ENCODE measurements around the gene BOLA1. TPM values are rescaled to one million over a fixed set of nuclear protein-coding genes. Genes with fewer than 3 reads are reported as not detected.

Gene BOLA1
- total and polyA plus RNA-seq, 2 donors from 2014 or later: 14.3 to 44.0 TPM

DNA sequence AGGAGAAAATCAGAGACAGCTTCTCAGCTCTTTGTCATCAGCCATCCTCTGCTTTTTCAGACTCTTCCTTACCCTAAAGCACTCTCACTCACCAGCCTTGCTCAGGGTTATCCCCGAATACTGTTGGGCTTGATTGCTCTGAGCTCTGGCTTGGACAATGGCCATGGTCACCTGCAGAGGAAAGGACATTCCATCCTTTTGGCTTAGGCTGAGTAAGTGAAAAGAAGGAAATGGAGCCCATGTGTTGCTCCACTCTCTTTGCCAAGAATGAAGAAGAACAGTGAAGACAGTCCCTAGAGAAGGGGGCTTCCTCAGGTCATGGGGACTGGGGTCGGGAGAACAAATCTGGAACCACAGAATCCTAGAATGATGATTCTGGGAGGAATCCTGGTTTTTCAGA, 35.0 kb downstream of the BOLA1 start:
- peaks cover 0 to 18% (median 14%) of the 10 kb centered on the region in 3 donors for H3K36me3 ChIP-seq (ENCODE audit: control insufficient read depth in 2 of 3, insufficient read depth in 3 of 3, low read length in 3 of 3)
- DNase-seq (no peak), FAIRE-seq (no peak)
- no peak overlapping the region for H3K9ac ChIP-seq (ENCODE audit: low read length in 3 of 3)
- no peak overlapping the region for H3K4me3 ChIP-seq (ENCODE audit: low read length in 3 of 3)
- peaks cover 0 to 16% (median 9%) of the 10 kb centered on the region in 3 donors for H3K4me1 ChIP-seq (ENCODE audit: control insufficient read depth in 2 of 3, insufficient read depth in 2 of 3, low read depth in 1 of 3, low read length in 3 of 3)
- no peaks in the 10 kb centered on the region for H3K27me3 ChIP-seq (ENCODE audit: control insufficient read depth, insufficient read depth, low read length)
- no peak overlapping the region for H3K27ac ChIP-seq (ENCODE audit: low read depth in 2 of 2, low read length in 2 of 2)
- intact Hi-C loops (cut with DNase I): no loop called here
- H3K9me3 ChIP-seq (ENCODE audit: control insufficient read depth in 2 of 3, insufficient read depth in 1 of 3, low read length in 3 of 3): no peaks in the 10 kb centered on the region
- TF ChIP-seq, protein P1, sequence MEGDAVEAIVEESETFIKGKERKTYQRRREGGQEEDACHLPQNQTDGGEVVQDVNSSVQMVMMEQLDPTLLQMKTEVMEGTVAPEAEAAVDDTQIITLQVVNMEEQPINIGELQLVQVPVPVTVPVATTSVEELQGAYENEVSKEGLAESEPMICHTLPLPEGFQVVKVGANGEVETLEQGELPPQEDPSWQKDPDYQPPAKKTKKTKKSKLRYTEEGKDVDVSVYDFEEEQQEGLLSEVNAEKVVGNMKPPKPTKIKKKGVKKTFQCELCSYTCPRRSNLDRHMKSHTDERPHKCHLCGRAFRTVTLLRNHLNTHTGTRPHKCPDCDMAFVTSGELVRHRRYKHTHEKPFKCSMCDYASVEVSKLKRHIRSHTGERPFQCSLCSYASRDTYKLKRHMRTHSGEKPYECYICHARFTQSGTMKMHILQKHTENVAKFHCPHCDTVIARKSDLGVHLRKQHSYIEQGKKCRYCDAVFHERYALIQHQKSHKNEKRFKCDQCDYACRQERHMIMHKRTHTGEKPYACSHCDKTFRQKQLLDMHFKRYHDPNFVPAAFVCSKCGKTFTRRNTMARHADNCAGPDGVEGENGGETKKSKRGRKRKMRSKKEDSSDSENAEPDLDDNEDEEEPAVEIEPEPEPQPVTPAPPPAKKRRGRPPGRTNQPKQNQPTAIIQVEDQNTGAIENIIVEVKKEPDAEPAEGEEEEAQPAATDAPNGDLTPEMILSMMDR (IDR thresholded peaks at IDR 0.05; ENCODE audit: borderline replicate concordance, extremely low read depth, insufficient read depth): no peak

DNA sequence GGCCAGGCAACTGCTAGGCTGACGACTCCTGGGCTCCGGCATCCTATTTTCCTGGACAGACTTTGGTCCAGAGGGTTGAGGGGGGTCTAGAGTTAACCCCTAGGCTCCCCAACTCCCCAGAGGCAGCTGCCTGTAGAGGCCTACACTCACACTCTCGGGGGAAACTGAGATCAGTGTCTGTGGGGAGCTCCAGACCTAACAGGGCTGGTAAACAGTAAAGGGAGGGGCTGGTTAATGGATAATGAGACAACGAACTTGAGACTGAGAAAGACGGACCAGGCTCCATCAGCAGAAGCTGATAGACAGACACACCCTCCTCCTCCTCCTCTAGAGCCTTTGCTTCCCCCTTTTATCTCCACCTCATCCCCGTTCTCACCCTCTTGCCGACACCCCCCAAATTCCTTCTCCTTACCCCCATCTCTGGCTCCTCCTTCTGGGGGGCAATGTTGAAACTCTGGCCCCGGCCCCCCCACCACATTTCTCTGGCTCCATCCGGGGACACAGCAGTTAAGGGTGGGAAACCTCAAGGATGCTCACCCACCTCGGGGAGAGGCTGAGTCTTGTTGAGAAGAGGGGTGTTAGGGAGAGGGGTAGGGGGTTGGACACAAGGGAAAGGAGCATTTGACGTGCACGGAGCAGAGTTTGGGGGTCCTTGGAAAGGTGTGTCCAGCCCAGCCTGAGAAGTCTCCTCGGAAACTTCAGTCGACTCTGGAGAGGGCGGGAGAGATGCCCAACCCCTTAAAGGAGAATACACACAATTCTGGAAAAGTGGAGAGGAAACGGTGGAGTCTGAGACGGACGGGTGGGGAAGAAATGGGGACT, 37.0 kb downstream of the BOLA1 start, which contains the start of gene MTMR11:
Gene MTMR11 (minus strand): TSS at position 710 of the 822 bp plus-strand sequence. CDS start 232 bp downstream, at position 478.
- Histone ChIP-seq H3K9ac (ENCODE audit: low read length in 3 of 3) (peak within 1 kb of the TSS in 2 of 3 donors; percentile 34 to 63), H3K4me1 (ENCODE audit: control insufficient read depth in 2 of 3, insufficient read depth in 2 of 3, low read depth in 1 of 3, low read length in 3 of 3) (peaks cover 0 to 19% (median 11%) of the 10 kb centered on the region in 3 donors), H3K4me3 (ENCODE audit: low read length in 3 of 3) (peak within 1 kb of the TSS; percentile 64 to 73 (median 72)), H3K36me3 (ENCODE audit: control insufficient read depth in 2 of 3, insufficient read depth in 3 of 3, low read length in 3 of 3) (peaks cover 0 to 14% (median 6%) of the 10 kb centered on the region in 3 donors), H3K27me3 (ENCODE audit: control insufficient read depth, insufficient read depth, low read length) (no peaks in the 10 kb centered on the region), H3K9me3 (ENCODE audit: control insufficient read depth in 2 of 3, insufficient read depth in 1 of 3, low read length in 3 of 3) (no peaks in the 10 kb centered on the region), H3K27ac (ENCODE audit: low read depth in 2 of 2, low read length in 2 of 2) (peak within 1 kb of the TSS; percentile 8 to 48)
- DNase-seq (peak in 4 of 5 donors; percentile 35 to 83 (median 65)), FAIRE-seq (no peak)
- TF ChIP-seq, protein P1 (IDR thresholded peaks at IDR 0.05; ENCODE audit: borderline replicate concordance, extremely low read depth, insufficient read depth): no peak
- intact Hi-C loops (cut with DNase I): no loop called here

DNA sequence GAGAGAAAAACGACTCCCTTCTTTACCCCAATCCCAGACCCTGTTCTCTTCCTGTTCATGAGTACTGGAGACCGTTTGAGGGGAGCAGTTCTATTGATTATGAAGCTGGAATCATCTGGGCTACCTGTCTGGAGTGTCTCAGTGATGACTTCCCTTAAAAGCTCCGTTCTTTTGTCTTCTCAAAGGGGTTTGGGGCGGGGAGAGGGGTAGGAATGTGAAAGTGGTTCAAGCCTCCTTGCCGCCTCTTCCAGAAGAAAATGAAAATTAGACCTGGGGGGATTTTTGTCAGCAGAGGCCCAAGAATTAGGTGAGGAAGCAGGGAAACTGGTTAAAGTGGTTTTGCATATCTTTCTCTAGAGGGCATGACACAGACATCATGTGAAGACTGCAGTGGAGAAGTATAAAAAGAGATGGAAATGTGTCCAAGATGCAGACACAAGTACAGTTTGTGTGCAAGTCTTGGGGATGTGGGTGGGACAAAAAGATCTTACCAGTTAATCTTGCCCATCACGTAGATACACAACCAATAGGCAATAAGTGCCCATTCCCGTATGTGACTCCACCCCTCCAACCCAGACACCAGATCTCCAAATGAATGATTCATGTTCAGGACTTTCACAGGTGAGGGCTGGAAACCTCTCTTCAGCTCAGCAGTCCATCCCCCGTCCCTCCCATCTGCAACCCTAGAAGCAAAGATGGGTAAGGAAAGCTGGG, 37.8 kb downstream of the BOLA1 start:
- Histone ChIP-seq H3K27me3 (ENCODE audit: control insufficient read depth, insufficient read depth, low read length) (no peaks in the 10 kb centered on the region), H3K9me3 (ENCODE audit: control insufficient read depth in 2 of 3, insufficient read depth in 1 of 3, low read length in 3 of 3) (no peaks in the 10 kb centered on the region), H3K4me3 (ENCODE audit: low read length in 3 of 3) (peak overlapping the region; percentile 64 to 73 (median 72)), H3K4me1 (ENCODE audit: control insufficient read depth in 2 of 3, insufficient read depth in 2 of 3, low read depth in 1 of 3, low read length in 3 of 3) (peaks cover 0 to 19% (median 11%) of the 10 kb centered on the region in 3 donors), H3K9ac (ENCODE audit: low read length in 3 of 3) (peak overlapping the region in 2 of 3 donors; percentile 34 to 63), H3K27ac (ENCODE audit: low read depth in 2 of 2, low read length in 2 of 2) (peak overlapping the region; percentile 8 to 10), H3K36me3 (ENCODE audit: control insufficient read depth in 2 of 3, insufficient read depth in 3 of 3, low read length in 3 of 3) (peaks cover 0 to 9% (median 0%) of the 10 kb centered on the region in 3 donors)
- DNase-seq (peak in 4 of 5 donors; percentile 16 to 61 (median 49)), FAIRE-seq (no peak)
- intact Hi-C loops (cut with DNase I): no loop called here
- TF ChIP-seq, protein P1 (IDR thresholded peaks at IDR 0.05; ENCODE audit: borderline replicate concordance, extremely low read depth, insufficient read depth): no peak

Data from kidney (tissue), 14 donors.